ENCODE measurements around the gene PDLIM7. TPM values are rescaled to one million over a fixed set of nuclear protein-coding genes. Genes with fewer than 3 reads are reported as not detected.

Gene PDLIM7
- total RNA-seq, 1 experiment from 2014 or later, result 132 TPM

DNA sequence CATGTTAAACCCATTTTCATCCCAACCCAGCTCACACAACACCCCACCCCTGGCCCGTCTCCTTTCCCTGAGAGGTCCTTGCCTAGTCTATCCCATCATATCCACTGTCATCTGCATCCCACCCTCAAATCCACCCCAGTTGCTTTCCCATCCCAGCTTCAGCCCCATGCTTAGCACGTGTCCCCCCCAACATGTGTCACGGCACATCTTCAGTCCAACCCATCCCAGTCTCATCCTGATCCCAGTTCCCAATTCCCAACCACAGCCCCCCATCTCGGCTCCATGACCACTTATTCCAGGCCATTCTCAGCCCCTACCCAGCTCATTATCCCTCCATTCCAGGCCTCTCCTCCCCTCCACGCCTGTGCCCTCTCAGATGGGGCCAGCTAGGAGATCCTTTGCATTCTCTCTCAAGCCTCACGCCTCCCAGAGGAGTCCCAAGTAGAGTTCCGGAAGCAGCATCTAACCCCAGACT lies 23.4 kb downstream of the PDLIM7 start:
- CTCF ChIA-PET, result no interaction called here

DNA sequence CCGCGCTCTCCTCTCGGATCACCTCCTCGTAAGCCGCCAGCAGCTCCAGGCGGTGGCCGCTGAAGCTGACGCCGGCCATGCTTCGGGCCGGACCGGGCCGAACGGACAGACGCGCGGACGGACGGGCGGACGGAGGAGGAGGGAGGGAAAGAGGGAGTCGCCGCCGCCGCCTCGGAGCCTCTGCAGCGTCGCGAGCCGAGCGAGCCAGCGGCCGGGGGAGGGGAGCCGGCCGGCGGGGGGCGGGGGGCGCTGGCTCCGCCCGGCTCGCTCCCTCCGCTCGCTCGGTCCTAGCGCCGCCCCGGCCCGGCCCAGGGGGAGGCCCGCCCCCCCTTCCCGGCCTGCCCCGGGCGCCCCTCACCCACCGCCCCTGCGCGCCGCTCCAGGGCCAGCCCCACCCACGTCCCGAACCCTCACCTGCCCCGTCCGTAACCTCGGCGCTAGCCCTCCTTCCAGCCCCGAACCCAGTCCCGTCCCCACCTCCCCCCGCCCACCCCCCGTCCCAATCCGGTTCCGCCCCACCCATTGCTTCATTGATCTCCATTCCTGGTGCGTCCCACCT lies 23.9 kb downstream of the PDLIM7 start, which contains the start of gene DBN1:
TSS of gene DBN1 (minus strand) at position 192 of the 559 bp plus-strand sequence. CDS start at position 79, 113 bp downstream.
- Histone ChIP-seq H3K27ac (ENCODE audit: low read depth, low read length, poor library complexity, severe bottlenecking) (peak within 1 kb of the TSS; percentile 86), H3K4me1 (ENCODE audit: insufficient read depth, low read length, poor library complexity, severe bottlenecking) (peaks cover 27% of the 10 kb centered on the region), H3K9me3 (ENCODE audit: low read depth, low read length, poor library complexity, severe bottlenecking) (no peaks in the 10 kb centered on the region), H3K4me3 (ENCODE audit: low read depth, low read length, poor library complexity, severe bottlenecking) (peak within 1 kb of the TSS; percentile 96), H3K36me3 (ENCODE audit: insufficient read depth, low read length, poor library complexity, severe bottlenecking) (peaks cover 15% of the 10 kb centered on the region), H3K27me3 (replicated peaks; ENCODE audit: insufficient read depth, low read depth, low read length, poor library complexity) (no peaks in the 10 kb centered on the region)
- TF ChIP-seq CTCF (conservative IDR thresholded peaks at IDR 0.05; ENCODE audit: low read depth, low read length) (no peak), EZH2 (IDR thresholded peaks at IDR 0.05; ENCODE audit: borderline replicate concordance, low read depth, low read length, poor library complexity, severe bottlenecking) (no peak)
- no TSS peak for BruUV-seq (replicated peaks)
- intact Hi-C loops (cut with micrococcal nuclease; ENCODE audit: unreplicated experiment), result no loop called here
- CTCF ChIA-PET, result no interaction called here
- DNase-seq (ENCODE audit: low spot score), result peak; percentile 72
- POLR2A ChIA-PET (ENCODE audit: low non-redundant PET), result interaction anchor here (0.5 to 0.6 kb wide), 2 partner anchors 17 to 117 kb away, joined by 6 to 10 read pairs; no protein-coding TSS in a partner anchor

More for the DNA sequence above, 23.4 kb downstream of the PDLIM7 start:
- peaks cover 27% of the 10 kb centered on the region for H3K4me1 ChIP-seq (ENCODE audit: insufficient read depth, low read length, poor library complexity, severe bottlenecking)
- TF ChIP-seq CTCF (conservative IDR thresholded peaks at IDR 0.05; ENCODE audit: low read depth, low read length) (no peak), EZH2 (IDR thresholded peaks at IDR 0.05; ENCODE audit: borderline replicate concordance, low read depth, low read length, poor library complexity, severe bottlenecking) (no peak)
- intact Hi-C loops (cut with micrococcal nuclease; ENCODE audit: unreplicated experiment), result no loop called here
- H3K27ac ChIP-seq (ENCODE audit: low read depth, low read length, poor library complexity, severe bottlenecking), result no peak overlapping the region
- H3K4me3 ChIP-seq (ENCODE audit: low read depth, low read length, poor library complexity, severe bottlenecking), result no peak overlapping the region
- peaks cover 10% of the 10 kb centered on the region for H3K36me3 ChIP-seq (ENCODE audit: insufficient read depth, low read length, poor library complexity, severe bottlenecking)
- no peaks in the 10 kb centered on the region for H3K9me3 ChIP-seq (ENCODE audit: low read depth, low read length, poor library complexity, severe bottlenecking)
- no TSS peak for BruUV-seq (replicated peaks)
- POLR2A ChIA-PET (ENCODE audit: low non-redundant PET), result interaction anchor here (0.5 to 0.6 kb wide), 2 partner anchors 16 to 118 kb away, joined by 6 to 10 read pairs; no protein-coding TSS in a partner anchor
- DNase-seq (ENCODE audit: low spot score), result no peak
- no peaks in the 10 kb centered on the region for H3K27me3 ChIP-seq (replicated peaks; ENCODE audit: insufficient read depth, low read depth, low read length, poor library complexity)

GRCh38 chr5:177472460-177473442 lies 24.7 kb downstream of the PDLIM7 start:
- peak overlapping the region; percentile 86 for H3K27ac ChIP-seq (ENCODE audit: low read depth, low read length, poor library complexity, severe bottlenecking)
- H3K4me3 ChIP-seq (ENCODE audit: low read depth, low read length, poor library complexity, severe bottlenecking), result peak overlapping the region; percentile 96
- TF ChIP-seq CTCF (conservative IDR thresholded peaks at IDR 0.05; ENCODE audit: low read depth, low read length) (no peak), EZH2 (IDR thresholded peaks at IDR 0.05; ENCODE audit: borderline replicate concordance, low read depth, low read length, poor library complexity, severe bottlenecking) (no peak)
- POLR2A ChIA-PET (ENCODE audit: low non-redundant PET), result no interaction called here
- intact Hi-C loops (cut with micrococcal nuclease; ENCODE audit: unreplicated experiment), result no loop called here
- DNase-seq (ENCODE audit: low spot score), result peak; percentile 54
- H3K4me1 ChIP-seq (ENCODE audit: insufficient read depth, low read length, poor library complexity, severe bottlenecking), result peaks cover 27% of the 10 kb centered on the region
- H3K9me3 ChIP-seq (ENCODE audit: low read depth, low read length, poor library complexity, severe bottlenecking), result no peaks in the 10 kb centered on the region
- no peaks in the 10 kb centered on the region for H3K27me3 ChIP-seq (replicated peaks; ENCODE audit: insufficient read depth, low read depth, low read length, poor library complexity)
- no TSS peak for BruUV-seq (replicated peaks)
- peaks cover 23% of the 10 kb centered on the region for H3K36me3 ChIP-seq (ENCODE audit: insufficient read depth, low read length, poor library complexity, severe bottlenecking)
- CTCF ChIA-PET, result interaction anchor here (1.0 kb wide), 1 partner anchor 17 kb away, joined by 3 read pairs; no protein-coding TSS in a partner anchor
